Hepatocyte (in vitro differentiated cells): ENCODE results near the gene RXRA.

Experiments used
- EZH2 ChIP-seq: fragments of 200-600 bp; sonication (generic); IDR thresholded peaks from 2 replicates; pipeline ENCODE4 v1.6.1; 2016; ENCODE audit warnings: antibody characterized with exemption, mild to moderate bottlenecking, borderline replicate concordance
- TF ChIP-seq, protein P1 (sequence below): fragments of 200-600 bp; sonication (generic); IDR thresholded peaks from 2 replicates; pipeline ENCODE4 v1.5.1; 2016; ENCODE audit warnings: antibody characterized with exemption, mild to moderate bottlenecking; ENCODE audit not compliant: poor library complexity

DNA sequence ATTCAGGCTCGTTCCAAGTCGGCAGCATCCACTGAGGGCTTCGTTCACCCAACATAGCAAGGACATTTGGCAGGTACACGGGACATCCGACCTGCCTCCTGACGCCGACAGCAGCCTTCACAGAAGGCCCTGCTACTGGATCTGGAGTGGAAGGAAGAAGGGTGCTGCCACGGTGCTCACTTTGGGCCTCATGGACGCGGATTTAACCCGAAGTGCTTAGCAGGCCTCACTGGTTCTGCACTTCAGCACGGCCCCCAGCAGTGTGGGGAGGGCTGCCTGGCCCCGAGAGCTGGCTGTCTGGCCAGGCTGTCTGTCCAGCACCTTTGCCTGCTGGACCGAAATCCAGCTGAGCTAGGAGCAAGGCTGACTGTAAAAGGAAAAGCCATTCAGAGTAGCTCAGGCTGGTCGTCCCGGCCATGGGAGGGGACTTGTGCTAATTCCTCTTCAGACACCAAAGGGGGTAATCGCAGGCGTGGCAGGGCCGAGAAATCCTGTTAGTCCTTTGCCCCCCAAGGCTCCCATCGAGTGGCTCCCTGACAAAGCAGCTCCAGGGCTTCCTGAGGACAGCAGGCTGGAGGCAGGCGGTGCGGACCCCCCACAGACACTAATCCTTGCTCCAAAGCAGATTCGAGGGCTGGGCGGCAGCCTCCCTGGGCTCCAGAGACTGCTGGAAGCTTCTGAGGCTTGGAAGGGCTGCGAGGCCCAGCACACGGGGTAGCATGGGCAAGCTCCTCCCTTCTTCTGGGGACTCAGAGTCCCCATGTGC is 11.1 kb upstream of the RXRA start:
- TF ChIP-seq EZH2, result no peak
- TF ChIP-seq, protein P1, sequence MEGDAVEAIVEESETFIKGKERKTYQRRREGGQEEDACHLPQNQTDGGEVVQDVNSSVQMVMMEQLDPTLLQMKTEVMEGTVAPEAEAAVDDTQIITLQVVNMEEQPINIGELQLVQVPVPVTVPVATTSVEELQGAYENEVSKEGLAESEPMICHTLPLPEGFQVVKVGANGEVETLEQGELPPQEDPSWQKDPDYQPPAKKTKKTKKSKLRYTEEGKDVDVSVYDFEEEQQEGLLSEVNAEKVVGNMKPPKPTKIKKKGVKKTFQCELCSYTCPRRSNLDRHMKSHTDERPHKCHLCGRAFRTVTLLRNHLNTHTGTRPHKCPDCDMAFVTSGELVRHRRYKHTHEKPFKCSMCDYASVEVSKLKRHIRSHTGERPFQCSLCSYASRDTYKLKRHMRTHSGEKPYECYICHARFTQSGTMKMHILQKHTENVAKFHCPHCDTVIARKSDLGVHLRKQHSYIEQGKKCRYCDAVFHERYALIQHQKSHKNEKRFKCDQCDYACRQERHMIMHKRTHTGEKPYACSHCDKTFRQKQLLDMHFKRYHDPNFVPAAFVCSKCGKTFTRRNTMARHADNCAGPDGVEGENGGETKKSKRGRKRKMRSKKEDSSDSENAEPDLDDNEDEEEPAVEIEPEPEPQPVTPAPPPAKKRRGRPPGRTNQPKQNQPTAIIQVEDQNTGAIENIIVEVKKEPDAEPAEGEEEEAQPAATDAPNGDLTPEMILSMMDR, result no peak
